Nucleus accumbens (tissue), 56 donors: ENCODE data around the gene PACSIN1.

Experiments used
- DNase-seq, 56 donors: peaks; one replicate each; lab custom pipeline; 2025; lab: John Stamatoyannopoulos, UW

Gene PACSIN1

DNA sequence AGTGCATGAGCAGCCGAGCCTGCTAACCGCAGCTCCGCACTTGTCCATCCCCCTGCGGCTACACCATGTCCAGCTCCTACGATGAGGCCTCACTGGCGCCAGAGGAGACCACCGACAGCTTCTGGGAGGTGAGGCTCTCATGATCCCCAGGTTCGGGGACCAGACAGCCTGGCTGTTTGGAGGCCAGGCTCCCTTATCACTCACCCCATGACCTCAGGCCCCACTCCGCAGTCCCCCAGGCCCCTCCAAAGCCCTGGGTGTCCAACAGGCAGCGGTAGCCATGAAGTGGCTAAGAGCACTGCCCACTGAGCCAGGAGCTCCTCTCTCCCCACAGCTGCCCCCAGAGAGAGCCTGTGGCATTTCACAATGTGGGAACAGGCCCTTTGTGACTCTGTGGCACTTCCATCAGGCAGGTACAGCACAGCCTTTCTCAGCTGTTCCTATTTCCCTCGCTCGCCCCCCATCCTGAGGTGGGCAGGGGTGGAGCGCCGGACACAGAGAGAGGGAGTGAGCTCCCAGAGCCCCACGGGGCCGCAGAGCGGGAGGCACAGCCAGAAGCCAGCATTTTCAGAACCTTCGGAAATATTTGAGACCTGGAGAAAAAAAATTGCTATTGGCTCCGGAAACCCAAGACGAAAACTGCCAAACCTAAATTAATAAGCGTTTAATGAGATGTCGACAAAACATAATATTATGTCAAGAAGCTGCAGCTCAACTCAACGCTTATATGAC, 60.5 kb downstream of the PACSIN1 start:
- DNase-seq = no peak

GRCh38 chr6:34526992-34527728, 61.3 kb downstream of the PACSIN1 start:
- DNase-seq = peak; percentile 15 to 95 (median 80)

- no peak for DNase-seq
Measured at GRCh38 chr6:34527751-34528670, 62.1 kb downstream of the PACSIN1 start.

- DNase-seq = no peak
Measured at GRCh38 chr6:34528996-34529664, 63.3 kb downstream of the PACSIN1 start.

DNA sequence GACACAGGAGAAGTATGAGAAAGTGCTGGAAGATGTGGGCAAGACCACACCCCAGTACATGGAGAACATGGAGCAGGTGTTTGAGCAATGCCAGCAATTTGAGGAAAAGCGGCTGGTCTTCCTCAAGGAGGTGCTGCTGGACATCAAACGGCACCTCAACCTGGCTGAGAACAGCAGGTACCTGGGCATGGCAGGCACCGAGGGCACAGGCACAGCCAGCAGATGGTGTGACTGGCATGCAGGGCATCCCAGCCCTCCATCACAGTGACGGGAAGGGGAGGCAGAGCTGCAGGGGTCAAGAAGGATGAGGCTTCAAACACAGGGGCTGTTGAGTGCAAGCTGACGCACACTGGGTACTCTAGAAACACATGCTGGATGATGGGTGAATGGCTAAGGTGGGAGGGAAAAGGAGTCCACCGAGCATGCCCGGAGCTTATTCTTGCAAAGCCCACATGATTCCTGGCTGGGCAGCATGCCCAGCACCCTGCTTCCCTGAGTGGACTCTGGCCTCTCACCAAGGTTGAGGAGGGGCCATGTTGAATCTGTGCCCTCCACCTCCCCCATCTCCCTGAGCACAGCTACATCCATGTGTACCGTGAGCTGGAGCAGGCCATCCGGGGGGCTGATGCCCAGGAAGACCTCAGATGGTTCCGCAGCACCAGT, 63.9 kb downstream of the PACSIN1 start:
- DNase-seq = peak in 24 of 56 donors; percentile 11 to 57 (median 32)

DNA sequence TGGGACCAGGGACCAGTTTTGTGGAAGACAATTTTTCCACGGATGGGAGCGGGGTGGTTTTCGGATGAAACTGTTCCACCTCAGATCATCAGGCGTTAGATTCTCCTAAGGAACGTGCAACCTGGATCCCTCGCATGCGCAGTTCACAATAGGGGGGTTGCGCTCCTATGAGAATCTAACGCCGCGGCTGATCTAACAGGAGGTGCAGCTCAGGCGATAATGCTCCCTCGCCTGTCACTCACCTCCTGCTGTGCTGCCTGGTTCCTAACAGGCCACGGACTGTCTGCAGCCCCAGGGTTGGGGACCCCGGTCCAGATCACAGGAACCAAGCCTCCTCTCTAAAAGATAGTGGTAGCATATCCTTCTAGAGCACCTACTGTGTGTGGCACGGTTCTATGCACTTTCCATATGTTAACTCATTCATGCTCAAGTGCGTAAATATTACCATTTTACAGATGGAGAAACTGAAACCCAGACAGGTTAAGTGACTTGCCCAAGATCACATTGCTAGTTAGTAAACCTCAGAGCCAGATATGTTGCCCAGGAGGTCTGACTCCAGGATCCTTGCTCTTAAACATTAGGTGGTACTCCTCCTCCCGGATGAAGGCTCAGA, 65.0 kb downstream of the PACSIN1 start:
- DNase-seq = no peak

GRCh38 chr6:34531580-34532201, 65.8 kb downstream of the PACSIN1 start:
- peak in 49 of 56 donors; percentile 4 to 96 (median 57) for DNase-seq

DNA sequence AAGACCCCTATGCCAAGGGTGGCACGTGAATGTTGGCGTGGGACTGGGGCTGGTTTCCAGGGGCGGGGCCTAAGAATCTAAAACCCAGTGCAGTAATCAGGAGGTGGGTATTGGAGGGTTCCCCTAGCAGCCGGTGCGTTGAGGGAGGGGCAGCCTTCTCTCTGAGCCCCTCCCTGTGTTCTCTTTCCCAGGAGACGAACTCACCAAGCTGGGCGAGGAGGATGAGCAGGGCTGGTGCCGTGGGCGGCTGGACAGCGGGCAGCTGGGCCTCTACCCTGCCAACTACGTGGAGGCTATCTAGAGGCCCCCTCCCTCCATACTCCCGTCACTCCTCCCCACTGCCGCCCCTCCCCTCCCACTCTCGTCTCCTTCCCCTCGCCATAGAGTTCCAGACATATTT, 66.4 kb downstream of the PACSIN1 start:
- no peak for DNase-seq

- DNase-seq = no peak
Measured at GRCh38 chr6:34534146-34534545, 68.3 kb downstream of the PACSIN1 start.

GRCh38 chr6:34534656-34535055, 68.8 kb downstream of the PACSIN1 start:
- DNase-seq = no peak

DNA sequence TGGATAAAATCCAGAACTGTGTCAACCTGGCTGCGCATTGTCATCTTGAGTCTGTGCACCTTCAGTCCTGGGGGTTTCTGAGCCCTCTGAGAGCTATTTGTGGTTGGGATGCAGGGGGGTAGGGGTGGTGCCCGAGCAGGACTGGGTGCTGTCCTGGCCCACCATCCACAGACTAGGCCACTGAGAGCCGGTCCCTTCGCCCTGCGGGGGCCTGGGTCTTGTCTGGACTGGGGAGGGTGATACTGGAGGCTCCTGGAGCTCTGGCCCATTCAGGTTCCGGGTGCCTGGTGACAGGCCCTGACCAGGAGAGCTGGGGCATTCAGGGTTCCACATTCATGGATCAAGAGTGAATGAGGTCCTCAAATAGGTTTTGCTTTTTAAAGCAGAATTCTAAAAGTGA, 69.3 kb downstream of the PACSIN1 start:
- no peak for DNase-seq

DNA sequence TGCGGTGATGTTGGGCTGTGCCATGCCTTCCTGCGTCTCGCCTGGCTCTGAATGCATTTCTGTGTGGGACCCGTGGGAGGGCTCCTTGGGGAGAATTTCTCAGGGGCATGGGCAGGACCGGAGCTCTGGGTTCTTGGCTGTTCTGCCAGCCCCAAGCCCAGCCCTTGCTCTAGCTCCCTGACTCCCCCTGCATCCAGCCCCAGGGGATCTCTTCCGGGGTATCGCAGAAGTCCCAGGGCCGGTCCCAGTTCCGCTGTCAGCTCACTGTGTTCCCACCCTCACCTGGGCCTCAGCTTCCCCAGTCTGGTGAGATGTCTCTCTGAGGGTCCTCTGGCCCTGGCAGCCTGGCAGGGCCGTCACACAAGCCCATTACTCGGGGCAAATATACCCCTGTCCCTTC, 69.8 kb downstream of the PACSIN1 start:
- DNase-seq = peak in 1 of 56 donors; percentile 18

DNA sequence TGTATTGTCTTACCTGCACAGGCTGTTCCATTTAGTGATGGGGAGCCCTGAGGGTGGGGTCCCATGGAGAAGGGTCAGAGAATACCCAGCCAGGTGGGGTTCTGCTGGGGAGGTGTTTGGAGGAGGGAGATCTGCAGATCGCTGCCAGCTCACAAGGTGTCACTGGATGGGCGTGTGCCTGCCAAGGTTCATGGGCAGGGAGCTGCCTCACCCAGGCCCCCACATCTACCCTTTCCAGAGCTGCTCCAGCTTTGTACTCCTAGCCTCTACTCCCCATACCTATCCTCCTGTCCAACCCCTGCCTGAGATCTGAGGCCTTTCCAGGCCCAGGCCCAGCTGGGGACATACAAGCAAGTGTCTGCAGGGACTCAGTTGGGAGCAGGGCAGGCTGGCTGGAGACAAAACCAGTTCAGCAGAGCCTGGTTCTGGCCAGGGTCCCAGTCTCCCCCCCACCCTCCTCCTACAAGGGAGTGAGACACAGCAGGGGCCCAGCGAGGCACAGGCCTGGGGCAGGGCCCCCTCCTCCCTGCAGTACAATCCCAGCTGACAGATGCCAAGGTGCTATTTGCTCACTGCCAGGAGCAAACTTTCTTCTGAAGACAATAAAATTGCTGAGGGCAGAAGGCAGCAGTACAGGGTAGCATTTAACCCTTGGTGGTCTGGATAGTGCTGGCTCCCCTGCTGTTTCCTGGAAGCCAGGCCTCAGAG, 70.5 kb downstream of the PACSIN1 start:
- DNase-seq = peak in 17 of 56 donors; percentile 2 to 42 (median 17)

DNA sequence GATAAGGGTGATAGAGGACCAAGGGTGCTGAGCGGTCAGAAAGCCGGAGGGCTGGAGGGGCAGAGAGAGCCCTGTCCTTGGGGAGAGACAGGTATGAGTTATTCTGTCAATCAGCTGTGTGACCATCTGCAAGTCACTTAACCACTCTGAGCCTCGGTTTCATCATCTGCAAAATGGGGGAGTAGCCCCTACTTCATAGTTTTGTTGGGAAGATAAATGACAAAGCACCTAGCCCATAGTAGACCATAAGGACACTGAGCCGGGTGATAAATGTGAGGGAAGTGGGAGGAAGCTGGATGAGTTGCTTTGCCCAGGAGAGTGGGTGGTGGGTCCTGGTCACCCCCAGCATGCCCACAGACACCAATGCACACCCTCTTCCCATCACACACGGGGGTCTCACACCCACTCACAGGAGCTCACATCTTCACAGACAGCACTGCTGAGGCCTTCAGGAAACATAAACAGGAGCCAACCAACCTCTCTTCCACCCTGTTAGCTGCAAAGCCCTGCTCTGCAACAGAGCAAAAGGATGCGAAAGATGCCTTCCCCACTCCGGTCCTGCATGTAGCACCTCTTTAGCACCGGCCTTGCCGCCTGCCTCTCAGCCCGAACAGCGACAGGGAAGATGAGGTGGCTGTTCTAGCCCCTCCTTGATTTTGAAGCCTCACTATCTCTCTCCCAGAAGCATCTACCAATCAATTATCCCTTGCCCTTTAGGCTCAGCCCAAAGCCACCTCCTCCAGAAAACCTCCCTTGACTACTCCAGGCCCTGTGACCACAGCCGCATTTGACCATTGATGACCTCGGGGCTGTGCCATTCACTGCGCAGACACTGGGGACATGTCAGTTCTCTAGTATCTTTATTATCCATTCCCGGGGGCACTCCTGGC, 71.3 kb downstream of the PACSIN1 start:
- DNase-seq = no peak

DNA sequence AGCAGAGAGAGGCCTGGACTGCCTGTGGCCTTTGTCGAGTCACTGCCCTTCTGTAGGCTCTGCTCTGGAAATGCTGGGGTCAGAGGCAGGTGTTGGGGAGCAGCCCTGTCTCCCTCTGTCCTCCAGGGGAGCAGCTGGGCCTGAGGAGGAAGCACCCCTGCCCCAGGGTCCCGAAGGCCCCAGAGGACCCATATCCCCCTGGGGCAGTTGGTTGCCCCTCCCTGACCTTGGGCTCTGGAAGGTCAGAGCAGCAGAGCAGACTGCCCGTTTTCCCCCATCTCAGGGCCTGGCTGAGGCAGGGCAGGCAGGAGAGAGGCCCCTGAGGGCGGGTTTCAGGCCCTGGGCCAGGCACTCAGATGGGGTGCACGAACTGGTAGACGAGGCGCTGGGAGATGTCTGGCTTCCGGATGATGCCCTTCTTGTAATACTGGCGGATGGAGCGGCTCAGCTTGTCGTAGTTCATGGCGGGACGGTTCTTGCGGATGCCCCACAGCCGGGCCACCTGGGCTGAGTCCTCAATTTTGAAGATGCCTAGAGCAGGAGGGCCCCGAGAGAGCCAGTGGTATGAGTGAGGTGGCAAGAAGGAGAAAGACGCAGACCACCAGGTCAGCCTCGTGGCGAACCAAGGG, 72.2 kb downstream of the PACSIN1 start:
- no peak for DNase-seq

DNA sequence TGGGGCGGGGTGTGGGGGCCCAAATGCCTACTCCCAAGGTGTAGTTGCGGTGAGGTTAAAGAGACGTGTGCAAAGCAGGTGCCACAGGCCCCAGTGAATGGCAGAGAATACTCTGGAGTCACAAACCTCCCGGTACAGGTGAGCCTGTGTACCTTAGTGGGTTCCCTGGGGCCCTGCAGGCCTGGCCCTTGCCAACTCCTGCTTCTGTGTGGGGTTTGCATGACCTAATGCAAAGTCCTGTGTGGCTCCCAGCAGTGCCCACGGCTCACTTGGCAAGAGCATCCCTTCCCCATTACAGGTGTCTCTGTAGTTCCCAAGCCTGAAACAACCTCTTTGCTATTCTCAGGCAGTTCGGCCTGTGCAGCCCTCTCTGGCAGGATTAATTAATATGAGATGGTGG, 72.7 kb downstream of the PACSIN1 start:
- DNase-seq = no peak

DNA sequence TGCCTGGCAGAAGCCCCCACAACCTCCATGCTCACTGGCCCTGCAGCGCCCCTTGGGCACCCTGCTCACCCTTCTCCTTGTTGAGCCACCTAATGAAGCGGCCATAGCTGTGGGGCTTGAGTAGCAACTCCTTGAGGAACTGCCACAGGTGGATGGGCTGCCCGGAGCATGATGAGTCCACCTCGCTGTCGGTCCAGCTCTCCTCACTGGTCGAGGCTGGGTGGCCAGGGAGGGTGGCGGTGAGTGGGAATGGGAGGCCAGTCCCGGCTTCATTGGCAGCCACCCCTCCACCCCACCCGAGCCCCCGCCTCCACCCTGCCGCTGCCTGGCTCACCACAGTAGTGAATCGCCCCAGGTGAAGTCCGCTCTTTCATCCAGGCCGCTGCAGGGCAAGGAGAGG, 73.3 kb downstream of the PACSIN1 start:
- DNase-seq = no peak
